Natural killer cell (primary cell): ENCODE measurements around the gene GYG1. TPM values are rescaled to one million over a fixed set of nuclear protein-coding genes. Genes with fewer than 3 reads are reported as not detected.

Experiments
- ATAC-seq, 3 donors: fragments of 150-1000 bp in 2 of 3; fragments of 200-7000 bp in 1 of 3; cut with Tn5 transposase; 1 replicate in 1 of 3; 2 replicates in 2 of 3; pipeline ENCODE4 v1.10.0; 2021; ENCODE audit warnings: mild to moderate bottlenecking in 2 of 3, moderate library complexity in 2 of 3
- DNase-seq, 2 donors: peaks; one replicate each; pipeline versions ENCODE4 v3.0.0 to v3.0.0-alpha.2; 2013 to 2021; ENCODE audit warnings: mixed read lengths in 1 of 2
- H3K27ac ChIP-seq: one replicate; pipeline ENCODE4 v1.5.1; 2013; ENCODE audit warnings: mild to moderate bottlenecking, low read length
- H3K27me3 ChIP-seq: one replicate; pipeline ENCODE4 v1.6.1; 2013; ENCODE audit warnings: low read length; ENCODE audit not compliant: control insufficient read depth, insufficient read depth
- H3K36me3 ChIP-seq: one replicate; pipeline ENCODE4 v1.6.1; 2013; ENCODE audit warnings: low read length; ENCODE audit not compliant: control insufficient read depth, insufficient read depth
- H3K4me1 ChIP-seq: one replicate; pipeline ENCODE4 v1.6.1; 2013; ENCODE audit warnings: low read length; ENCODE audit not compliant: control insufficient read depth, insufficient read depth
- H3K4me3 ChIP-seq: one replicate; pipeline ENCODE4 v1.5.1; 2013; ENCODE audit warnings: low read length
- H3K9me3 ChIP-seq: one replicate; pipeline ENCODE4 v1.6.1; 2013; ENCODE audit warnings: low read length; ENCODE audit not compliant: control insufficient read depth, insufficient read depth
- H3K27ac Mint-ChIP-seq, 2 donors: one replicate each; pipeline ENCODE4 v1.8.0; 2022; ENCODE audit warnings: mild to moderate bottlenecking in 2 of 2, mixed read lengths in 2 of 2, moderate library complexity in 1 of 2
- H3K27me3 Mint-ChIP-seq, 2 donors: one replicate each; pipeline ENCODE4 v1.8.0; 2022; ENCODE audit warnings: low read depth in 2 of 2, mixed read lengths in 2 of 2
- H3K36me3 Mint-ChIP-seq: one replicate; pipeline ENCODE4 v1.8.0; 2022; ENCODE audit warnings: mixed read lengths
- H3K4me1 Mint-ChIP-seq, 2 donors: one replicate each; pipeline ENCODE4 v1.8.0; 2022; ENCODE audit warnings: mixed read lengths in 2 of 2
- H3K4me3 Mint-ChIP-seq: one replicate; pipeline ENCODE4 v1.8.0; 2022; ENCODE audit warnings: mild to moderate bottlenecking, moderate library complexity, mixed read lengths
- H3K9me3 Mint-ChIP-seq, 2 donors: one replicate each; pipeline ENCODE4 v1.8.0; 2022; ENCODE audit warnings: mixed read lengths in 2 of 2
- WGBS: methylation state at CpG from one replicate; pipeline ENCODE4 v1.1.7; 2013; ENCODE audit warnings: missing lambda C conversion rate; ENCODE audit not compliant: insufficient coverage; 5-methylcytosine and 5-hydroxymethylcytosine counted together
- intact Hi-C: fragments of 100-400 bp; cut with micrococcal nuclease; formaldehyde crosslinking; loops from one replicate; pipeline ENCODE4 v1.14.2; 2022
- total RNA-seq, 4 donors: library from RNA; stranded (reverse); fragments of 120-200 nt in 1 of 4; gene quantifications; one replicate each; pipeline versions ENCODE4 v1.2.3 to v1.2.4, GENCODE V29; 2013 to 2022
- TF ChIP-seq, protein P1 (sequence below): fragments of 200-600 bp; IDR thresholded peaks from one replicate; pipeline ENCODE4 v1.8.0; 2022; ENCODE audit warnings: antibody characterized with exemption

Gene GYG1
- total RNA-seq, 3 donors from 2014 or later (not counting 1 experiment from before 2014, with no cell fraction given): 46.6 to 56.5 (median 49.6) TPM

GRCh38 chr3:149016242-149016641, 24.9 kb downstream of the GYG1 start:
- ATAC-seq: no peak
- WGBS: 94% methylated on average over 2 of the region's 2 CpGs

GRCh38 chr3:149016669-149017541, 25.6 kb downstream of the GYG1 start:
- peaks cover 12% of the 10 kb centered on the region for H3K36me3 Mint-ChIP-seq
- Histone ChIP-seq H3K36me3 (peaks cover 38% of the 10 kb centered on the region), H3K27me3 (no peaks in the 10 kb centered on the region), H3K4me1 (no peaks in the 10 kb centered on the region), H3K4me3 (no peak overlapping the region), H3K9me3 (no peaks in the 10 kb centered on the region), H3K27ac (no peak overlapping the region)
- DNase-seq (peak in 1 of 2 donors; percentile 11), ATAC-seq (no peak)
- no peak overlapping the region for H3K4me3 Mint-ChIP-seq
- intact Hi-C loops: no loop called here
- TF ChIP-seq, protein P1, sequence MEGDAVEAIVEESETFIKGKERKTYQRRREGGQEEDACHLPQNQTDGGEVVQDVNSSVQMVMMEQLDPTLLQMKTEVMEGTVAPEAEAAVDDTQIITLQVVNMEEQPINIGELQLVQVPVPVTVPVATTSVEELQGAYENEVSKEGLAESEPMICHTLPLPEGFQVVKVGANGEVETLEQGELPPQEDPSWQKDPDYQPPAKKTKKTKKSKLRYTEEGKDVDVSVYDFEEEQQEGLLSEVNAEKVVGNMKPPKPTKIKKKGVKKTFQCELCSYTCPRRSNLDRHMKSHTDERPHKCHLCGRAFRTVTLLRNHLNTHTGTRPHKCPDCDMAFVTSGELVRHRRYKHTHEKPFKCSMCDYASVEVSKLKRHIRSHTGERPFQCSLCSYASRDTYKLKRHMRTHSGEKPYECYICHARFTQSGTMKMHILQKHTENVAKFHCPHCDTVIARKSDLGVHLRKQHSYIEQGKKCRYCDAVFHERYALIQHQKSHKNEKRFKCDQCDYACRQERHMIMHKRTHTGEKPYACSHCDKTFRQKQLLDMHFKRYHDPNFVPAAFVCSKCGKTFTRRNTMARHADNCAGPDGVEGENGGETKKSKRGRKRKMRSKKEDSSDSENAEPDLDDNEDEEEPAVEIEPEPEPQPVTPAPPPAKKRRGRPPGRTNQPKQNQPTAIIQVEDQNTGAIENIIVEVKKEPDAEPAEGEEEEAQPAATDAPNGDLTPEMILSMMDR: no peak
- peaks cover 39 to 53% of the 10 kb centered on the region in 2 donors for H3K4me1 Mint-ChIP-seq
- no peaks in the 10 kb centered on the region for H3K9me3 Mint-ChIP-seq
- 92% methylated on average over 8 of the region's 9 CpGs for WGBS
- peak overlapping the region in 1 of 2 donors; percentile 26 for H3K27ac Mint-ChIP-seq
- H3K27me3 Mint-ChIP-seq: no peaks in the 10 kb centered on the region

More at GRCh38 chr3:149016242-149016641, 24.9 kb downstream of the GYG1 start:
- DNase-seq: no peak
- Mint-ChIP-seq H3K9me3 (no peaks in the 10 kb centered on the region), H3K27me3 (no peaks in the 10 kb centered on the region), H3K36me3 (peaks cover 11% of the 10 kb centered on the region), H3K4me1 (peaks cover 41 to 52% of the 10 kb centered on the region in 2 donors), H3K4me3 (no peak overlapping the region), H3K27ac (peak overlapping the region in 1 of 2 donors; percentile 26)
- no peaks in the 10 kb centered on the region for H3K27me3 ChIP-seq
- no peak overlapping the region for H3K27ac ChIP-seq
- H3K4me3 ChIP-seq: no peak overlapping the region
- peaks cover 38% of the 10 kb centered on the region for H3K36me3 ChIP-seq
- intact Hi-C loops: no loop called here
- no peaks in the 10 kb centered on the region for H3K9me3 ChIP-seq
- H3K4me1 ChIP-seq: no peaks in the 10 kb centered on the region
- TF ChIP-seq, protein P1: no peak

DNA sequence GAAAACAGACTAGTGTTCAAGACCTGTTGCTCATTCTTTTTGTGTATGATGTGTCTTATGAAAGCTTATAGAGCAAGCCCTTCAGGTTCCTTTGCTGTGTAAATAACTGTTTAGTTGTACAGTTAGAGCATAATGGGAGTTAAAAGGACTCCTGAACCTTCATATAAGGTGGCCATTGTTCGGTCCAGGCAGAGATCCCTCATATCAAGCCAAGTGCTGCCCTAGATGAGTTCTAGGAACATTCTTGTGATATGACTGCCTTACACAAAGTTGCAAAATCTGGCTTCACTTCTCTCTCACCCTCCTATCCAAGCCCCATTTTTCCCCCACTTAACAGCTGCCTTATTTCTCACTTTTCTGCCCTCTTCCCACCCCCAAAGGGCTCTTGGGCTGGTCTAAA, 26.9 kb downstream of the GYG1 start:
- DNase-seq: no peak
- Histone ChIP-seq H3K9me3 (no peaks in the 10 kb centered on the region), H3K27me3 (no peaks in the 10 kb centered on the region), H3K27ac (no peak overlapping the region), H3K4me3 (no peak overlapping the region), H3K4me1 (no peaks in the 10 kb centered on the region), H3K36me3 (peaks cover 41% of the 10 kb centered on the region)
- Mint-ChIP-seq H3K27me3 (no peaks in the 10 kb centered on the region), H3K9me3 (no peaks in the 10 kb centered on the region), H3K4me1 (peaks cover 37 to 52% of the 10 kb centered on the region in 2 donors), H3K27ac (peak overlapping the region; percentile 8 to 33), H3K4me3 (no peak overlapping the region), H3K36me3 (peaks cover 16% of the 10 kb centered on the region)
- WGBS: 87% methylated on average over 1 of the region's 1 CpG
- intact Hi-C loops: no loop called here
- TF ChIP-seq, protein P1: no peak
- ATAC-seq: no peak
